GM18907 (cell line): Measurements from ENCODE around the gene KLF16.
A peak's percentile ranks its signal among the peaks of the same experiment; 100 is the strongest.
"Not testable (repeated sequence)": the region's sequence is repeated elsewhere in the genome, so short reads cannot be mapped to it uniquely, and the experiment has no call there.

Source experiments
- ATAC-seq: cut with Tn5 transposase; IDR thresholded peaks from one replicate; pipeline ENCODE4 v1.9.1; 2021; ENCODE audit warnings: mild to moderate bottlenecking, moderate library complexity; ENCODE audit not compliant: unreplicated experiment

KLF16 gene

GRCh38 chr19:1863328-1863637, at the start of gene KLF16:
TSS of gene KLF16 (minus strand) at chr19:1863579. CDS start at chr19:1863497, 82 bp downstream.
- ATAC-seq, result no peak

- ATAC-seq, result no peak
Measured at GRCh38 chr19:1912760-1913505, 49.6 kb upstream of the KLF16 start.

- ATAC-seq, result no peak
Measured at GRCh38 chr19:1911995-1912394, 48.6 kb upstream of the KLF16 start.

GRCh38 chr19:1911098-1911497, 47.7 kb upstream of the KLF16 start:
- no peak for ATAC-seq

- no peak for ATAC-seq
Measured at GRCh38 chr19:1910177-1910576, 46.8 kb upstream of the KLF16 start.

- ATAC-seq, result no peak
Measured at GRCh38 chr19:1909761-1910080, 46.3 kb upstream of the KLF16 start.

GRCh38 chr19:1908364-1908678, 44.9 kb upstream of the KLF16 start:
- no peak for ATAC-seq

- no peak for ATAC-seq
Measured at GRCh38 chr19:1907563-1908363, 44.4 kb upstream of the KLF16 start.

GRCh38 chr19:1906985-1907562, 43.7 kb upstream of the KLF16 start:
- no peak for ATAC-seq

GRCh38 chr19:1905863-1906375, 42.5 kb upstream of the KLF16 start:
- no peak for ATAC-seq

- ATAC-seq, result peak; percentile 76
Measured at GRCh38 chr19:1905110-1905862, 41.9 kb upstream of the KLF16 start, which contains the start of the genes ADAT3 and SCAMP4. TSS of gene ADAT3 (plus strand) at chr19:1905399. CDS start at chr19:1912048, 6,649 bp downstream. TSS of gene SCAMP4 (plus strand) at chr19:1905399. CDS start at chr19:1915020, 9,621 bp downstream.

- peak; percentile 2 for ATAC-seq
Measured at GRCh38 chr19:1904860-1905109, 41.4 kb upstream of the KLF16 start.

- no peak for ATAC-seq
Measured at GRCh38 chr19:1902923-1903322, 39.5 kb upstream of the KLF16 start.

GRCh38 chr19:1901940-1902404, 38.6 kb upstream of the KLF16 start:
- ATAC-seq, result no peak

- ATAC-seq, result no peak
Measured at GRCh38 chr19:1896508-1896907, 33.1 kb upstream of the KLF16 start.

GRCh38 chr19:1893791-1894190, 30.4 kb upstream of the KLF16 start:
- no peak for ATAC-seq

- ATAC-seq, result no peak
Measured at GRCh38 chr19:1889907-1890306, 26.5 kb upstream of the KLF16 start.

GRCh38 chr19:1888385-1888784, 25.0 kb upstream of the KLF16 start:
- ATAC-seq, result no peak

- not testable (repeated sequence) for ATAC-seq
Measured at GRCh38 chr19:1886360-1886759, 23.0 kb upstream of the KLF16 start.

- ATAC-seq, result peak; percentile 58
Measured at GRCh38 chr19:1885398-1886119, 22.2 kb upstream of the KLF16 start, which contains the start of gene ABHD17A. TSS of gene ABHD17A (minus strand) at chr19:1885496. CDS start at chr19:1881566, 3,930 bp downstream.
